ENCODE measurements around the gene MIGA1.
A peak's percentile ranks its signal among the peaks of the same experiment; 100 is the strongest.

- peak; percentile 97 for TF ChIP-seq ZFY (CRISPR knock-in tag; IDR thresholded peaks at IDR 0.05)
- peak; percentile 87 for TF ChIP-seq ASH2L (IDR thresholded peaks at IDR 0.05; ENCODE audit: insufficient read length, low read depth, low read length)
- 0 out of 2 replicates have a peak, but pooled peaks have one; percentile 10 for TF ChIP-seq CTCF (CRISPR knock-in tag; IDR thresholded peaks at IDR 0.05)
- TF ChIP-seq MXI1 (IDR thresholded peaks at IDR 0.05; ENCODE audit: borderline replicate concordance, low read depth, low read length) = peak; percentile 69; the same call in 1 of the 3 replicates
These were observed 20.1 kb upstream of the MIGA1 start, which contains the start of gene USP33 for GRCh38 chr1:77759071-77760028.

Measured in HepG2 (cell line).